Measurements from ENCODE around the gene CMYA5.

DNA sequence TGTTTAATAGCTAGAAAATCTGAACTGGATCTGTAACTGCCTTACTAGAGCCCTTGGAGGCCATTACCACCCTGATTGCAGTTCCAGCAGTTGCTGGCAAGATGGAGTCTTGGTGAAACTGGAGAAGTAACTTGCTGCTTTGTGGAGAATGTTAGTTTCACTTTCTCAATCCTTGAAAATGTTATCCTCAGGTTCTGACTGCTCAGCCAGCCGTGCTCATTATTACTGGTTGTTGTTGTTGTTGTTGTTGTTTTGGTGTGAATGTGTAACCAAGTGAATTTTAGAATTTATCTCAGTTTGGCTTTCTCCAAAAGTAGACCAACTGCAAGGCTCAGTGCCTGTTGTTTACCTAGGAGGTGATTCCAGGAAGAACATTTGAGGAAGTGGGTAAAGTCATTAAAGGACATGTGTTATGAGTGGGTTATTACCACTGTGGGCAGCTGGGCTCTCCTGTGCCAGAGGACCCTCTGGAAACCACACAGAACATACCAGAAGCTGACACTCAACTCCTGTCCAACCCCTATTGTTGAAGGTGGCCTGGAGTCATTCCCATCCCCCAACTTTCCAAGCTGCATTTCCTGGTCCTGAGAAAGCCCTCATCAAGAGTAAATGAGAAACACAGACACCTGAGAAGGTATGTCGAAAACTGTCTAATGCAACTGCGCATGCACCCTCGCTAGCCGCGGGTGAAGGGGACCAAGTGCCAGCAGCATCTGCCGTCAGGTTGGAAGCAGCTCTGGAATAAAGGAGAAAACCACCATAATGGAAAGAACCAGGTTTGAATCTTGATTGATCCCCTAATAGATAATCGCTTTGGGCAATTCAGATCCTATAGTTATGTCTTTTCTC is 111.6 kb downstream of the CMYA5 start:
- TF ChIP-seq, protein P1, sequence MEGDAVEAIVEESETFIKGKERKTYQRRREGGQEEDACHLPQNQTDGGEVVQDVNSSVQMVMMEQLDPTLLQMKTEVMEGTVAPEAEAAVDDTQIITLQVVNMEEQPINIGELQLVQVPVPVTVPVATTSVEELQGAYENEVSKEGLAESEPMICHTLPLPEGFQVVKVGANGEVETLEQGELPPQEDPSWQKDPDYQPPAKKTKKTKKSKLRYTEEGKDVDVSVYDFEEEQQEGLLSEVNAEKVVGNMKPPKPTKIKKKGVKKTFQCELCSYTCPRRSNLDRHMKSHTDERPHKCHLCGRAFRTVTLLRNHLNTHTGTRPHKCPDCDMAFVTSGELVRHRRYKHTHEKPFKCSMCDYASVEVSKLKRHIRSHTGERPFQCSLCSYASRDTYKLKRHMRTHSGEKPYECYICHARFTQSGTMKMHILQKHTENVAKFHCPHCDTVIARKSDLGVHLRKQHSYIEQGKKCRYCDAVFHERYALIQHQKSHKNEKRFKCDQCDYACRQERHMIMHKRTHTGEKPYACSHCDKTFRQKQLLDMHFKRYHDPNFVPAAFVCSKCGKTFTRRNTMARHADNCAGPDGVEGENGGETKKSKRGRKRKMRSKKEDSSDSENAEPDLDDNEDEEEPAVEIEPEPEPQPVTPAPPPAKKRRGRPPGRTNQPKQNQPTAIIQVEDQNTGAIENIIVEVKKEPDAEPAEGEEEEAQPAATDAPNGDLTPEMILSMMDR (IDR thresholded peaks at IDR 0.05 in 2 of 3, conservative IDR thresholded peaks at IDR 0.05 in 1 of 3; ENCODE audit: borderline replicate concordance in 1 of 3, insufficient read depth in 1 of 3, low read depth in 2 of 3, low read length in 2 of 3) = no peak
- TF ChIP-seq ZNF274 (IDR thresholded peaks at IDR 0.05; ENCODE audit: low read depth, low read length) = no peak

Measured in HCT116 (cell line).